Right lobe of liver (tissue), 4 donors: Measurements from ENCODE around the gene BTF3L4.

Source experiments
- POLR2A ChIP-seq: fragments of 450-650 bp; IDR thresholded peaks from one replicate; pipeline ENCODE4 v1.6.1; 2017; ENCODE audit warnings: antibody characterized with exemption, mild to moderate bottlenecking
- TF ChIP-seq, protein P1 (sequence below), 4 donors: fragments of 200-600 bp in 3 of 4; fragments of 450-650 bp in 1 of 4; IDR thresholded peaks; one replicate each; pipeline versions ENCODE4 v1.5.1 to v1.8.0; 2016 to 2022; ENCODE audit warnings: antibody characterized with exemption in 4 of 4, mild to moderate bottlenecking in 2 of 4
- donor health status: DM: no; HTN: no; CAD: no.
- donor health status: DM: no; HTN: no; CAD: no.
- donor health status: DM: no; HTN: yes; CAD: no.

DNA sequence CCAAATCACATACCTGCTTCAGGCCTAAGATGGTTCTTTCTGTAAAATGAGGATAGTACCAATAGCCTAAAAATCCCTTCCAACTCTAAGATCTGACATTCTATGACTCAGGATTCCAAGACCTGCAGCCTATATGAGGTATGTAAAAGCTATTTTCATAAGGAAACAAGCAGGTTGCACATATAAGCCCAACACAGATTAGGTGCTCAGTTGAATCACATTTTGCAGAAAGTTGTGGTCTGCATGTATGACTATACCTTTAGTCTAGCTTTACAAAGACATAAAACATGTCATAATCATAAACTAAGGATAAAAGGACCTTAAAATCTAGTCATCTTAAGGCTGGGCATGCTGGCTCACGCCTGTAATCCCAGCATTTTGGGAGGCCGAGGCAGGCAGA lies 29.8 kb upstream of the BTF3L4 start:
- TF ChIP-seq, protein P1, sequence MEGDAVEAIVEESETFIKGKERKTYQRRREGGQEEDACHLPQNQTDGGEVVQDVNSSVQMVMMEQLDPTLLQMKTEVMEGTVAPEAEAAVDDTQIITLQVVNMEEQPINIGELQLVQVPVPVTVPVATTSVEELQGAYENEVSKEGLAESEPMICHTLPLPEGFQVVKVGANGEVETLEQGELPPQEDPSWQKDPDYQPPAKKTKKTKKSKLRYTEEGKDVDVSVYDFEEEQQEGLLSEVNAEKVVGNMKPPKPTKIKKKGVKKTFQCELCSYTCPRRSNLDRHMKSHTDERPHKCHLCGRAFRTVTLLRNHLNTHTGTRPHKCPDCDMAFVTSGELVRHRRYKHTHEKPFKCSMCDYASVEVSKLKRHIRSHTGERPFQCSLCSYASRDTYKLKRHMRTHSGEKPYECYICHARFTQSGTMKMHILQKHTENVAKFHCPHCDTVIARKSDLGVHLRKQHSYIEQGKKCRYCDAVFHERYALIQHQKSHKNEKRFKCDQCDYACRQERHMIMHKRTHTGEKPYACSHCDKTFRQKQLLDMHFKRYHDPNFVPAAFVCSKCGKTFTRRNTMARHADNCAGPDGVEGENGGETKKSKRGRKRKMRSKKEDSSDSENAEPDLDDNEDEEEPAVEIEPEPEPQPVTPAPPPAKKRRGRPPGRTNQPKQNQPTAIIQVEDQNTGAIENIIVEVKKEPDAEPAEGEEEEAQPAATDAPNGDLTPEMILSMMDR (IDR thresholded peaks at IDR 0.05) = no peak
- TF ChIP-seq POLR2A = no peak
